ENCODE results near the gene CCN5. TPM values are rescaled to one million over a fixed set of nuclear protein-coding genes. Genes with fewer than 3 reads are reported as not detected.

CCN5 gene
- total RNA-seq, 1 donor from 2014 or later = not detected

DNA sequence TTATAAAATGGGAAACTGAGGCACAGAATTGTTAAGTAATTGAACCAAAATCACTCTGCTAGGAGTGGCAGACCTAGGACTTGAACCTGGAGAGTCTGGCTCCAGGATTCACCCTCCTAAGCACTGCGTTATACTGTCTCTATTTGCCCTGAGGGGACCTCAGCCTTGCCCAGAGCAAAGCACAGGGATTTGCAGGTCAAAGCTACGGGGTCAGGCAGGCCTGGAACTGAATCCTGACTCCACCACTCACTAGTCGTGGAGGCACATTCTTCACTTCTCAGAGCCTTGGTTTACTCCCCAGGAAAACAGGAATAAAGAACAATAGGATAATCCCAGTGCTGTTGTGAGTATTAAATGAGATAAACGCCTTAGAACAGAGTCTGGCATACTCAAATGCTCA is 49.9 kb downstream of the CCN5 start:
- peaks cover 6% of the 10 kb centered on the region for H3K9me3 Mint-ChIP-seq (ENCODE audit: unreplicated experiment)
- DNase-seq = no peak
- H3K4me1 Mint-ChIP-seq (ENCODE audit: low read depth, unreplicated experiment) = peaks cover 10% of the 10 kb centered on the region
- H3K4me3 Mint-ChIP-seq (ENCODE audit: unreplicated experiment) = no peak overlapping the region
- TF ChIP-seq, protein P1, sequence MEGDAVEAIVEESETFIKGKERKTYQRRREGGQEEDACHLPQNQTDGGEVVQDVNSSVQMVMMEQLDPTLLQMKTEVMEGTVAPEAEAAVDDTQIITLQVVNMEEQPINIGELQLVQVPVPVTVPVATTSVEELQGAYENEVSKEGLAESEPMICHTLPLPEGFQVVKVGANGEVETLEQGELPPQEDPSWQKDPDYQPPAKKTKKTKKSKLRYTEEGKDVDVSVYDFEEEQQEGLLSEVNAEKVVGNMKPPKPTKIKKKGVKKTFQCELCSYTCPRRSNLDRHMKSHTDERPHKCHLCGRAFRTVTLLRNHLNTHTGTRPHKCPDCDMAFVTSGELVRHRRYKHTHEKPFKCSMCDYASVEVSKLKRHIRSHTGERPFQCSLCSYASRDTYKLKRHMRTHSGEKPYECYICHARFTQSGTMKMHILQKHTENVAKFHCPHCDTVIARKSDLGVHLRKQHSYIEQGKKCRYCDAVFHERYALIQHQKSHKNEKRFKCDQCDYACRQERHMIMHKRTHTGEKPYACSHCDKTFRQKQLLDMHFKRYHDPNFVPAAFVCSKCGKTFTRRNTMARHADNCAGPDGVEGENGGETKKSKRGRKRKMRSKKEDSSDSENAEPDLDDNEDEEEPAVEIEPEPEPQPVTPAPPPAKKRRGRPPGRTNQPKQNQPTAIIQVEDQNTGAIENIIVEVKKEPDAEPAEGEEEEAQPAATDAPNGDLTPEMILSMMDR (IDR thresholded peaks at IDR 0.05; ENCODE audit: partially characterized antibody, unreplicated experiment) = no peak
- H3K27ac Mint-ChIP-seq (ENCODE audit: unreplicated experiment) = no peak overlapping the region
- no peaks in the 10 kb centered on the region for H3K36me3 Mint-ChIP-seq (ENCODE audit: unreplicated experiment)
- H3K27me3 Mint-ChIP-seq (ENCODE audit: unreplicated experiment) = peaks cover 4% of the 10 kb centered on the region

DNA sequence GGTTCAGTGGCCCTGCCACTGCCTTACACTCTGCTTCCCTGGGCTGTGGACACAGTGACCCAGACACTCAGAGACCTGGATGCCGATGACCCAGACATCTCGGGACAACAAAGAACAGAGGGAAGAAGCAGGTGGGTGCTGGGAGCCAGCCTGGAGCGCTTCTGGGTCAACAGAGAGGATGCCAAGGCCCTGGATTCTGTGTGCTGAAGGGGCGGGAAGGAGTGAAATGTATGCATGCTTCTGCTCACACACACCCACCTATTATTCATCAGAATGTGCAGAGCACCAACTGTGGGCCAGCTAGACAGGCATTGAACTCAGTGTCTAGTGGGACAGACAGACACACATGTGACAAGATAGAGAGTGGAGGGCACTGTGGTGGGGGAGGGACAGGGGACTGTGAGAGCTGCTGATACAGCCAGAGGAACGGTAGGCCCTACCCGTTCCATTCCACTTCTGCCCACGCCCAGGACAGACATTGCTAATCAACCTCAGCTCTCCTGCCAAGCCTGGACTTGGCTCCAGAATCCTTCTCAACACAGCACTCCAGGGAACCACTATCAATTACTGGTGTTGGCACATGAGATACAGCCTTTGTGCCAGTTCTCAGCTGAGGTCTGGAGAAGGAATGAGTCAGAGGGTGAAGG is 50.7 kb downstream of the CCN5 start:
- TF ChIP-seq, protein P1 (IDR thresholded peaks at IDR 0.05; ENCODE audit: partially characterized antibody, unreplicated experiment) = no peak
- H3K4me3 Mint-ChIP-seq (ENCODE audit: unreplicated experiment) = no peak overlapping the region
- no peak overlapping the region for H3K27ac Mint-ChIP-seq (ENCODE audit: unreplicated experiment)
- H3K4me1 Mint-ChIP-seq (ENCODE audit: low read depth, unreplicated experiment) = peaks cover 7% of the 10 kb centered on the region
- peaks cover 6% of the 10 kb centered on the region for H3K27me3 Mint-ChIP-seq (ENCODE audit: unreplicated experiment)
- peaks cover 6% of the 10 kb centered on the region for H3K9me3 Mint-ChIP-seq (ENCODE audit: unreplicated experiment)
- DNase-seq = no peak
- no peaks in the 10 kb centered on the region for H3K36me3 Mint-ChIP-seq (ENCODE audit: unreplicated experiment)

DNA sequence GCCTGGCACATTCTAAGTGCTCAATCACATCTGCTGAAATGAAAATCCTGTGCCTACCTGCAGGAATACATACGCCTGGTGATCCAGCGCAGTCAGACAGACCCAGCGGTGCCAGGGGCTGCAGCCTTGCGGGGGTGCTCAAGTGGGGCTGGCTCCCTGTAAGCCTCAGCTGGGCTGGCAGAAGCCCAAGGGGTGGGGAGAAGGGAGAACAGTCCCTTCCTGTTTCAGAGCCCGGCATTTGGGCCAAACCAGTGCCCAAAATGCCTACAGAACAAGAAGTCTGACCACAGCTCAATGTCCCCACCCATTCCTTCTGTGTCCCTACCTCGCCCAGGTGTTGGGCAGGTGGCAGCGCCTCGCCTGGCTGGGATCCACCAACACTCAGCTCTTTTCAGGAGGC is 53.1 kb downstream of the CCN5 start:
- Mint-ChIP-seq H3K27ac (ENCODE audit: unreplicated experiment) (no peak overlapping the region), H3K4me1 (ENCODE audit: low read depth, unreplicated experiment) (peaks cover 3% of the 10 kb centered on the region), H3K27me3 (ENCODE audit: unreplicated experiment) (peaks cover 6% of the 10 kb centered on the region), H3K4me3 (ENCODE audit: unreplicated experiment) (no peak overlapping the region), H3K36me3 (ENCODE audit: unreplicated experiment) (no peaks in the 10 kb centered on the region), H3K9me3 (ENCODE audit: unreplicated experiment) (peaks cover 10% of the 10 kb centered on the region)
- TF ChIP-seq, protein P1 (IDR thresholded peaks at IDR 0.05; ENCODE audit: partially characterized antibody, unreplicated experiment) = no peak
- DNase-seq = no peak

DNA sequence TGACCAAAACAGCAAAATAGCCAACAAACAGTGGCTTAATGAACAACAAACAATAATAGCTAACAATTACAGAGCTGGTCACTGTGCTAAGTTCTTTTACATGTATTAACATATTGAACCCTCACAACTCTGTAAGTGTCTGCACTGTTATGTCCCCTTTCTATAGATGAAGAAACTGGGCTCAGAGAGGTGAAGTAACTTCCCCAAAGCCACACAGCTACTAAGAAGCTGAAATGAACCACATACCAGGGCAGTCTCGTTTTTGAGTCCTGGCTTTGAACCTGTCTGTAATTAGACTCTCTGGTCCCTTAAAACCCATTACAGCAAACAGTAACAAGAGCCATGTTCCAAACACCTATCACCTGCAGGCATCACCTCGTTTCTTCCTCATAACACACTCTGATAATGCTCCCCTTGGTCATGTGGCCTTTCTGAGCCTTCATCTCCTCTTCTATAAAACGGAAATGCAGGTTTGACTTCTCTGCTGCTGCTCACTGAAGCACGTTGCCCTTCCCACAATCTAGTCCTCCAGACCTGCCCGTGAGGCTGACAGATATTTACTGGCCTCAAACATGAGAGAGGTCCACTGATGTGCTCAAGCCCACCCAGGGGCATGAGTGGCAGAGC is 53.8 kb downstream of the CCN5 start:
- Mint-ChIP-seq H3K9me3 (ENCODE audit: unreplicated experiment) (peaks cover 7% of the 10 kb centered on the region), H3K36me3 (ENCODE audit: unreplicated experiment) (no peaks in the 10 kb centered on the region), H3K4me3 (ENCODE audit: unreplicated experiment) (no peak overlapping the region), H3K4me1 (ENCODE audit: low read depth, unreplicated experiment) (peaks cover 3% of the 10 kb centered on the region), H3K27me3 (ENCODE audit: unreplicated experiment) (peaks cover 6% of the 10 kb centered on the region), H3K27ac (ENCODE audit: unreplicated experiment) (no peak overlapping the region)
- TF ChIP-seq, protein P1 (IDR thresholded peaks at IDR 0.05; ENCODE audit: partially characterized antibody, unreplicated experiment) = no peak
- no peak for DNase-seq

DNA sequence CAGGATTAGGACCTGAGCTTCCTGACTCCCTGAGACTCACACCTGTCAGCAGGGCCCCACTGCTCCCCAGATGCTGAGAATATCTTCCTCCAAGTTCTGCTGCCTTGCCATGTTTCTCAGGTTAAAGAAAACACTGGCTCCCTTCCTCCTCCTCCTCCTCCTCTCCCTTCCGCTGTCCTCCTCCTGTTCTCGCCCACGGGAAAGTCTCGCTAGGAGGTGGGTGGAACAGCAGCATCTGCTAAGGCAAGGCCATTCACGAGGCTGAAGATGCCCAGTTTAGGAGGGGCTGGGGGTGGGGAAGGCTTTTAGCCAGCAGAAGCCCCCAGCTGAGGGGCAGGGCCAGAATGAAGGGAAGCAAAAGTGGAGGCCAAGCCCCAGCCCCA is 54.3 kb downstream of the CCN5 start:
- Mint-ChIP-seq H3K27ac (ENCODE audit: unreplicated experiment) (no peak overlapping the region), H3K9me3 (ENCODE audit: unreplicated experiment) (peaks cover 5% of the 10 kb centered on the region), H3K4me3 (ENCODE audit: unreplicated experiment) (no peak overlapping the region), H3K36me3 (ENCODE audit: unreplicated experiment) (no peaks in the 10 kb centered on the region), H3K27me3 (ENCODE audit: unreplicated experiment) (peaks cover 6% of the 10 kb centered on the region), H3K4me1 (ENCODE audit: low read depth, unreplicated experiment) (peaks cover 3% of the 10 kb centered on the region)
- TF ChIP-seq, protein P1 (IDR thresholded peaks at IDR 0.05; ENCODE audit: partially characterized antibody, unreplicated experiment) = no peak
- DNase-seq = no peak

All from glutamatergic neuron (in vitro differentiated cells).